Cerebellar nuclear complex (tissue), 1 donor: Measurements from ENCODE around the gene C8B.

Source experiments
- DNase-seq, 2 experiments: peaks; one replicate each; lab custom pipeline; 2025; lab: John Stamatoyannopoulos, UW

Gene C8B

GRCh38 chr1:56972976-56973375, 7.2 kb upstream of the C8B start:
- no peak for DNase-seq

DNA sequence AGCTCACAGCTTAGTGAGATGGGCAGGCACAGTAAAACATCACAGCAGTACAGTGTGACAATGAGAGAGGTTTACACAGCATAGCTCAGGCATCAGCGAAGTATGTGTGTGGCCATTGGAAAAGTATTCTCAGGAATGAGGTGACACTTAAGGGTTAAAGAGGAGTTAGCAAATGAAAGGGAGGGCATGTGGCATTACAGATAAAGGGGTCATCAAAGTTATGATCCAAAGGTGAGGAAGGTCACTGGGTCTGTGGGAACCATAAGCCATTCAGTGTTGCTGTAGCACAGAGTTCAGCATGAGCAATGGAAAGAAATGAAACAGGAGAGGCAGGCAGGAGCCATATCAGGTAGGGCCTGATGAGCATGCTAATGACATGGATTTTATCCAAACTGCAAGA, 4.5 kb upstream of the C8B start:
- DNase-seq = no peak

- no peak for DNase-seq
Observed at GRCh38 chr1:56968878-56969495, 3.2 kb upstream of the C8B start.

DNA sequence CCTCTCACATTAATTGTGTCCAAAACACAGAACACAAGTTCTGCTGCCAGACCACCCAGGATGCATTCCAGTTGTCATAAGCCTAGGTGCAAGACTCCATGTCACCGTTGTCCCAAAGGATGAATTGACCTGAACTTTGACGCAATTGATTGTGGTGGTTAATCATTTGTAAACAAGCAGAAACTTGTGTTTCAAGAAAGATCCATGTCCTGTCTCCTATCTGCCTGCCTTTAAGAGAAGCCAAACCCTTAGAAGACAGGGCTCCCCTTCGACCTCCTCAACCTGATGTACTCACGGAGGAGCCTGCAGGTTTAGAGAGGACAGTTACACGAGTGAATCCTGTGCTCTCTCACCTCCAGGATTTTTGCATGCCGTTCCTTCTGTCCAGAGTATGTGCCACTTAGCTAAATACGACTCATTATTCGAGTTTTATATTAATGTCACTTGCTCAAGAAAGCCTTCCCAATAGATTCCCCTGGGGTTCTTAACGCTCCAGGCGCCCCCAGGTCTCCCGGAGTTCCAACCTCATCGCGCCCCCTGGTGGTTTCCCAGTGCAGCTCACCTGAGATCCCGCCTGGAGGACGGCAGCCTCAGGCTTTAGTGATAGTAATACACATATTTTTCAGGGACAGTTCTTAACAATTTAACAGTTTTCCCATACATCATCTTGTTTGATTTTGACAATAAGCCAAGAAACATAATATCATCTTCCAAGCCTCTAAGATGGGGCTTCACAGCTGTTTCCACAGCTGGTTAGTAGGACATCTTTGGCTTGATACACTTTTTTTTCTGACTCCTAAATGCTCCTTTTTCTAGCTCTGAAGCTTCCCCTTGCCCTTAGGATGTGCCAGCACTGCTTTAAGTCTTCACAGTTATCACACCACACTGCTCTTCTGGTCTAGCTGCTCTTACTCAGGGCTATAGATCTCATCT, 2.4 kb upstream of the C8B start:
- no peak for DNase-seq

DNA sequence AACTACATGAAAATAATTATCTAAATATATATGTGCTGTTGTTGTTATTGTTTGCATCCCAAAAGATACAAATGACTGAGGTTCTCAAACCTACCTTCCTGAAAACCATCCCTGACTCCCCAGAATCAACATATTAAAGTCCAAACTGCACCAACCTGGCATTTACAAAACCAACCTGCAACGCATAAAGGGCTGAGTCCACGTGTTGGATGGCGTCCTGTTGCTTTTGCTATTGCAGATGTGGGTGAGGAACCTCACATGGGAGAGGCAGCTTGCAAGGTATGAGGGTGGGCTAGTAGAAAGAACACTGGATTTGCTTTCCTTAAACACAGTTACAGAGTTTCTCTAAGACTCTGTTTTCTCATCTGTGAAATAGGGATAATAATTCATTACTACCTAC, 1.5 kb upstream of the C8B start:
- DNase-seq = no peak

DNA sequence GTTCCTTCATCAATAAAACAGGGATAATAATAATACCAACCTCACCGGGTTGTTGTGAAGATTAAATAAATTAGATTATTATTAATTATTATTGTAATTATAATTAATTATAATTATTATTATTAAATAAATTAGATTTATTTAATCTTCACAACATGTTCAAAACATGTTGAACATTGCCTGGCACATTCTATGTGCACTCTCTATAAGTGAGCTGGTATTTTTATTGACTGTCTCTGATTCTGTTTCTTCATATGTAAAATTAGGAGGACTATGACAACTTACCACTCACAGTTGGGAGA, 834 bp upstream of the C8B start:
- no peak for DNase-seq

DNA sequence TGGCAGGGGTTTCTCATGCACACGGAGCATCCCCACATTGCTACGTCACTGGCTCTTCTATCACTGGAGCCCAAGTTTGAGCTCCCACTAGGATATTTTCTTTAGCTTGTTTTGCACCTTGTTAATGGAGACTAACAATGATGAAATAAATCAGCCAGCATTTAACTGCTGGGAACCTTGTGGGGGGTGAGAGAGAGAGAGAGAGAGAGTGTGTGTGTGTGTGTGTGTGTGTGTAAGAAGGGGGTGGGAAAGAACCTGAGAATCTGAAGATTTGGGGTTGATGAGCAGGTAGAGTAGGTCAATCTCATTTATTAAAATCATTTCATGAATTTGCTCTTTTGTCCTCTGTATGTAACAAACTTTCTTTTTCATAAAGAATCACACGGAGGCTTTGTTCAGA, 624 bp downstream of the C8B start:
- no peak for DNase-seq

DNA sequence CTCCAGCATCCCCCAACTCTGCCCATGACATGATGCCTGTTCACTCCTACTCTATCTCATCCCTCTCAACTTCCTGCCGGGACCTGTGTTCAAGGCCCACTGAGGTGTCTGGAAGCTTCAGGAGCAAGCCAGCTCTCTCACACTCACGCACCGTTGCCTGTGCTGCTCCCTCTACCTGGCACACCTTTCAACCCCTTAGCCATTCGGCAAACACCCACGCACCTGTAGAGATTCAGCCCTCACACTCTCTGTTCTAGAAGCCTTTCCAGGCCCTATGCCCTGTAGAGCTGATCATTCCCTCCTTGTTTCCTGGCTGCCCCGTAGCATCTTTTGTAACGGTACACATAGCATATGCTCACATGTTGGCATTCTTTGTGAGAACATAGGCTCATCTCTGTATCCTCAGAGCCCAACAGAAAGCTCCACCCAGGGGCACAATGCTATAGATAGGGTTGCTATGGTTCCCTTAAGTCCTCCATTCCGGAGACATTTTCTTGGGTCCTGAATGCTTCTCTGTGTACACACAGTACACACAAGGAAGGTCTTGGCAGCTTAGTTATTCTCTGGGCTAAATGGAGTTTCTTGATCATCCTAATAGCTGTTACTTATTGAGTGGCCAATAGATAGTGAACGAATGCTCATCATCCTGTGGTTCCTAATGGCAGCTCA, 1.3 kb downstream of the C8B start:
- DNase-seq = no peak

- no peak for DNase-seq
Observed at GRCh38 chr1:56963667-56964066, 2.1 kb downstream of the C8B start.

- DNase-seq = no peak
Observed at GRCh38 chr1:56961426-56961825, 4.4 kb downstream of the C8B start.

- no peak for DNase-seq
Observed at GRCh38 chr1:56958526-56958925, 7.3 kb downstream of the C8B start.

DNA sequence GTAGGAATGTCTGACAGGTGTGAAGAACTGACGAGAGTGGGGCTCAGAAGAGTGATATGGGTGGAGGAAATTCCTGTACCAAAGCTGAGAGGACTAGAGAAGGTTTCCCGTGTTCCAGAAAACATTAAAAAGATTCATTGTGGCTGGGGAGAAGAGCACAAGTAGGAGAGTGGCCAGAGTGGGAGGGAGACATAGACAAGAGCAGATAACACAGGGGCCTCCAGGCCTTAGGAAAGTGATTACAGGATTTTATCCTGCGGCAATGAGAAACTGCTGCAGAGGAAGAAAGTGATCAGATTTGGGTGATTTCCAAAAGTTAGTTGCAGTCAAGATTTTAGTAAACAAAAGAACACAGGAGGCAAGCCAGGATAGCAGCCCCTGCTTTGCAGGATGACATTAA, 7.9 kb downstream of the C8B start:
- no peak for DNase-seq

DNA sequence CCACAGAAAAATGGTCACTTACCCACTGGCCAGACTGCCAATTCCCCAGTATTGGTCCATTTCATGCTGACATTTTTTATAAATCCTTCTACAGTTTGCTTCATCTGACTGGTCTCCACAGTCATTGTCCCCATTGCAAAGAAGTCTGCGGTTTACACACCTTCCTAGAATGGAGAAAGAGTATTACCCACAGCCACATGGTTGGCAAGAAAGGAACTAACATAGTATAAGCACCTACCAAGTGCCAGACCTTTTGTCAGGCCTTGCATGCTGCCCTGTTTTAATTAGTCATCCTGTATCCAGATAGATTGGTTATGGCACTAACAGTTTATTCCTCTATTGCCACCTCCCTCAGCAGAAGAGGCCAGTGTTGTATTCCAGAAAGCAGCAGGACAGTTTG, 11.2 kb downstream of the C8B start:
- no peak for DNase-seq

DNA sequence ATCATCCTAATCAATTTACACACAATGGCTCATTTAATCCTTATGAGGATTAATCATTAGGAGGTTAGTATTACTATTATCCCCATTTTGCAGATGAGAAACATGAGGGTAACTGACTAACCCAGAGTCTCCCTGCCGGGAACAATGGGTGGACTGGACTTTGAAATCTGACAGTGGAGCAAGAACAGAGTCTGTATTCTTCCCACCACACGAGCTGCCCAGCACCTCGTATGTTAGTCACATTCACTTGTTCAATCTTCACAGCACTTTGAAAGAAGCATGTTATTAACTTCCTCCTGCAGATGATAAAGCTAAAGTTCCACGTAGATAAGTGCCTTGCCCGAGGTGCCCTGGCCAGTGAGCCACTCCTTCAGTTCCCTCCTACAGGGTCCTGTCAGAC, 12.4 kb downstream of the C8B start:
- DNase-seq = no peak

GRCh38 chr1:56952501-56952900, 13.3 kb downstream of the C8B start:
- no peak for DNase-seq

DNA sequence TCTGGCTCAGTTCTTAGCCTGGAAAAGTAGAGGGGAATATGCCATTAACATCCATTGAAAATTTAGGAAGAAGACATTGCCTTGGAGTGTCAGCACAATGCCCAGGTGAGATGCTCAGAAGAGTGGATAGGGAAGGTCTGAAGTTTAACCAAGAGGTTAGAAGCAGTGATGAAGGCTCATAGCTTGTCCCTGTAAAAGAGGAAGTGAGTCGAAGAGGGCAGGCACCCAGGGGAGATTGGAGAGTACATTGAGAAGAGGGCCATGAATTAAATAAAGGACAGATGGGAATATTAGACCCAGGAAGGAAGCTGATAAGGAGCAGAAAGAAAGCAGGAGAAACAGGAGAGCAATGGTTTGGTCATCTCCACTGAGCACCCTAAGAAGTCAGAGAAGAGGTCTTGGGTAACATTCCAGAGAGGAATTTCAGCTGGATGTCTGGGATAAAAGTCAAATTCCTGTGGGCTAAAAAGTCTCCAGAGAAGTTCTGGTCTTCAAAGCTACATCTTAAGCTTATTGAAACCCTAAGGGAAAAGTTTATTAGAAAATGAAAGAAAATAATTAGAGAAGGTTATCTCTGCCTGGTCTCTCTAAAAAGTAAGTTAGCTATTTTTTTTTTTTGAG, 17.3 kb downstream of the C8B start:
- no peak for DNase-seq

DNA sequence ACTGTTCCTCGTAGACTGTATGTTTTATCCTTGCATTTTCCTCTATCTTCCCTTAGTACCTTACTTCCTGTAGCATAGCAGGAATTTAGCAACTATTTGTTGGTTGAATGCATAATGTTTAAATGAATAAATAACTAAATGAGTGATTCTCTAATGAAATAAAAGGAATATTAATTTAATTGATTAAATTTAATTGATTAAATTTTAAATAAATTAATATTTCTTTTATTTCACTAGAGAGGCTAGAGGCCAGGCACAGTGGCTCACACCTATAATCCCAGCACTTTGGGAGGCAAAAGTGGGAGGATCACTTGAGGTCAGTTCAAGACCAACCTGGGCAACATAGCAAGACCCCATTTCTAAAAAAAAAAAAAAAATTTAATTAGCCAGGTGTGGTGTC, 25.8 kb downstream of the C8B start:
- DNase-seq = no peak

GRCh38 chr1:56939209-56939608, 26.6 kb downstream of the C8B start:
- no peak for DNase-seq

DNA sequence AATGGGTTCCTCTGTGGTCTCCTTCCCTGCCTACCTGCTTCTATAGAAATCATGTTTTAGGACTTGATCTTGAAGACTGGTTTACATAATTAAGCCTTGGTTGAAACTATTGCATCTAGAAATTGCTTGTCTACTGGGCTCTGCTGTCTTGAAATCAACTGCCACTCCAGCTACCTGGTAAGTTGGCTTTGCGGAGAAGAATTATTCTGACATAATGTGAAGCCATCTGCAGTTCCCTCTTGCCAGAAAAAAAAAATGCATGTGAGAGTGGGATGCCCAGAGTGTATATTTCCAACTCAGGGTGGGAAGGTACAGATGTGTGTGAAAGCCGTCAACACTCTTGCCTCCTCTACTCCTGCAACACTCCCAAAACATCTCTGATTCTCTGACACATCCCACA, 27.2 kb downstream of the C8B start:
- DNase-seq = peak in 1 of 2 experiments; percentile 80

GRCh38 chr1:56934430-56935060, 31.3 kb downstream of the C8B start:
- DNase-seq = no peak

- no peak for DNase-seq
Observed at GRCh38 chr1:56933606-56934005, 32.2 kb downstream of the C8B start.

- DNase-seq = peak; percentile 64 to 77
Observed at GRCh38 chr1:56933161-56933560, 32.7 kb downstream of the C8B start.
